ENCODE measurements around the gene PNKD.

- TF ChIP-seq EZH2 (IDR thresholded peaks at IDR 0.05; ENCODE audit: borderline replicate concordance), result no peak
- no peak for TF ChIP-seq CTCF (IDR thresholded peaks at IDR 0.05; ENCODE audit: poor library complexity)
- TF ChIP-seq EZH2phosphoT487 (IDR thresholded peaks at IDR 0.05; ENCODE audit: low read depth, severe bottlenecking, unreplicated experiment), result no peak
These were observed 49.3 kb upstream of the PNKD start for GRCh38 chr2:218221000-218221399.

All from hepatocyte (in vitro differentiated cells).